ENCODE results near the gene GSTP1. TPM values are rescaled to one million over a fixed set of nuclear protein-coding genes. Genes with fewer than 3 reads are reported as not detected.

The GSTP1 gene
- total and polyA plus RNA-seq, 2 of the 8 experiments (the other 6 are each of a cell fraction or from before 2014, with no cell fraction given) = 1,454 to 3,329 TPM

DNA sequence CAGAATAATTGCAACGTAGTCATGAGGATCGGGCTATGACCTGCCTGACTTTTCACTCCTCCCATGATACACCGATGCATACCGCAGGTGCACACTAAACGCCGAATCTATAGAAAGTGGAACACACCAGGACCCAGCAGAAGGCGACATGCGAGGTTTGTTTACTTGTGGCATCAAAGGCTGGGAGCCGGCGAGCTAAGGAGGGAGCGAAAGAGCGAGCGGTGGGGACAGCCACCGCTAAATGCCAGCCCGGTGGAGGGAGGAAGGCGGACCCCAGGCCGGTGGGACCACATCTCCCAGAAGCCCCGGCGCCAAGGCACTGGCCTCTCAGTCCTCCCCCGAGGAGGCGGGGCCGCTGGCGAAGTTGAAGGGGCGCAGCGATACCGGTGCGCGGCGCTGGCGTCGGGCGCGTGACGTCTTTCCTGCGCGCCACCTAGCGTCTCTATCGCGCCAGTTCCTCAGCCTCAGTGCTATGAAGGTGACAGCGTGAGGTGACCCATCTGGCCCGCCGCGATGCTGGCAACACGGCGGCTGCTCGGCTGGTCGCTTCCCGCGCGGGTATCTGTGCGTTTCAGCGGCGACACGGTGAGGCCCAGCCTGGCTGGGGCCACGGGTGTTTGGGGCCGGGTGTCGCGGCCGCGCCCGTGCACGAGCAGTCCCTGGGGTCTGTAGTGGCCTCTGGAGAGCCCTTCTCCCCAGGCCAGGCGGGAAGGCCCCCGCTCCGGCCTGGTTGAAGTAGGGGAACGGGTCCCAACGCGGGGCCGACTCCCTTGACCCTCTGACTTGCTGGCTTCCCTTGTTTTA is 23.1 kb downstream of the GSTP1 start, which contains the start of gene NDUFV1:
NDUFV1 (plus strand) TSS at position 445 of the 804 bp plus-strand sequence; CDS start at position 514, 69 bp downstream.
- Histone ChIP-seq H2BK15ac (ENCODE audit: low read length) (peak within 1 kb of the TSS; percentile 92; the same call in 1 of the 2 replicates), H4K5ac (ENCODE audit: insufficient read length, low read depth, low read length) (no peak within 1 kb of the TSS), H2AK5ac (ENCODE audit: low read depth, low read length) (no peak within 1 kb of the TSS), H3K9ac (replicated peaks in 1 of 4; ENCODE audit: extremely low read depth in 1 of 4, low read depth in 3 of 4, low read length in 3 of 4) (peak within 1 kb of the TSS in 3 of 4 experiments; percentile 56 to 63 (median 63); a peak in 6 of 7 replicates), H3K36me3 (ENCODE audit: control insufficient read depth in 2 of 4, insufficient read depth in 4 of 4, low read length in 3 of 4) (peaks cover 5 to 15% (median 8%) of the 10 kb centered on the region in 4 experiments; a peak in 6 of 8 replicates), H3K23ac (ENCODE audit: insufficient read length) (no peak within 1 kb of the TSS), H3K4me2 (ENCODE audit: insufficient read depth in 1 of 2, low read depth in 2 of 2, low read length in 2 of 2) (peak within 1 kb of the TSS; percentile 64 to 98), H3K9me3 (ENCODE audit: insufficient read depth in 2 of 2, low read depth in 1 of 2, low read length in 1 of 2) (no peaks in the 10 kb centered on the region), H3K4ac (replicated peaks; ENCODE audit: insufficient read length, low read depth, low read length) (no peak within 1 kb of the TSS), H4K20me1 (replicated peaks in 1 of 2; ENCODE audit: control insufficient read depth in 1 of 2, insufficient read depth in 2 of 2, low read length in 2 of 2) (peaks cover 0 to 2% of the 10 kb centered on the region in 2 experiments), H2BK12ac (ENCODE audit: low read depth, low read length) (peak within 1 kb of the TSS; percentile 68), H2BK20ac (ENCODE audit: low read length) (0 out of 2 replicates have a peak within 1 kb of the TSS, but pooled peaks have one; percentile 13), H2BK5ac (ENCODE audit: low read depth, low read length) (no peak within 1 kb of the TSS; the same call in 1 of the 2 replicates), H3K14ac (ENCODE audit: insufficient read length) (no peak within 1 kb of the TSS), H2AFZ (ENCODE audit: low read length) (no peak within 1 kb of the TSS), H3K4me3 (ENCODE audit: extremely low read depth in 1 of 4, insufficient read depth in 2 of 4, low read depth in 3 of 4, low read length in 4 of 4) (peak within 1 kb of the TSS; percentile 48 to 94 (median 76)), H3K79me2 (ENCODE audit: control insufficient read depth in 1 of 2, insufficient read depth in 2 of 2, low read length in 2 of 2) (peaks cover 0 to 8% of the 10 kb centered on the region in 2 experiments; a peak in 1 of 4 replicates), H4K91ac (replicated peaks; ENCODE audit: insufficient read length, low read length) (peak within 1 kb of the TSS; percentile 36), H3K56ac (replicated peaks; ENCODE audit: insufficient read length, low read depth, low read length) (peak within 1 kb of the TSS; percentile 17), H3K79me1 (ENCODE audit: low read depth, low read length) (no peaks in the 10 kb centered on the region), H3K4me1 (replicated peaks in 1 of 4; ENCODE audit: control insufficient read depth in 3 of 4, insufficient read depth in 4 of 4, low read length in 3 of 4) (peaks cover 5 to 27% (median 17%) of the 10 kb centered on the region in 4 experiments; a peak in 6 of 7 replicates), H3K23me2 (ENCODE audit: low read depth, low read length) (peaks cover 9% of the 10 kb centered on the region; the same call in 1 of the 2 replicates), H4K8ac (ENCODE audit: extremely low read depth, insufficient read depth, low read length) (no peak within 1 kb of the TSS; the same call in 1 of the 2 replicates), H2BK120ac (replicated peaks; ENCODE audit: low read depth, low read length) (no peak within 1 kb of the TSS), H3K27me3 (replicated peaks in 1 of 4; ENCODE audit: control insufficient read depth in 3 of 4, extremely low read depth in 1 of 4, insufficient read depth in 3 of 4, low read length in 3 of 4) (peaks cover 0 to 4% (median 0%) of the 10 kb centered on the region in 4 experiments; a peak in 2 of 7 replicates), H3K27ac (ENCODE audit: low read depth, low read length) (no peak within 1 kb of the TSS), H3K18ac (ENCODE audit: extremely low read depth, low read length) (peak within 1 kb of the TSS; percentile 19; the same call in 1 of the 2 replicates)
- CTCF ChIA-PET (ENCODE audit: partially characterized antibody) = interaction anchor here (1.0 to 1.6 kb wide), 2 partner anchors 8 to 59 kb away, joined by 3 to 15 read pairs; no protein-coding TSS in a partner anchor
- 3% methylated on average over 69 of the region's 69 CpGs; no CpG with 5 or more reads in 1 of the 2 experiments for WGBS, 2 experiments (ENCODE audit: extremely low coverage in 1 of 2, insufficient coverage in 1 of 2, insufficient read length in 1 of 2, insufficient replicate concordance in 2 of 2, low coverage in 1 of 2, low lambda C conversion rate in 2 of 2, missing lambda C conversion rate in 1 of 2)
- DNase-seq (ENCODE audit: low read depth in 1 of 2, low spot score in 2 of 2) = peak in 1 of 2 experiments; percentile 95
- POLR2A ChIA-PET (ENCODE audit: partially characterized antibody) = interaction anchor here (1.2 to 2.8 kb wide), 7 partner anchors 9 to 23 kb away, joined by 5 to 25 read pairs (median 11); partner anchors contain the start of gene GSTP1
- FAIRE-seq = no peak
- TF ChIP-seq KDM1A (IDR thresholded peaks at IDR 0.05; ENCODE audit: borderline replicate concordance, low read length) = no peak
- TF ChIP-seq SAP30 (IDR thresholded peaks at IDR 0.05; ENCODE audit: insufficient read depth, insufficient replicate concordance, low read length) = no peak
- TF ChIP-seq TAF7 (optimal IDR thresholded peaks at IDR 0.05; ENCODE audit: borderline replicate concordance, low read depth, low read length) = no peak
- peak; percentile 45; the same call in 1 of the 2 replicates for TF ChIP-seq SP1 (IDR thresholded peaks at IDR 0.05; ENCODE audit: low read depth, low read length)
- TF ChIP-seq SIN3A (conservative IDR thresholded peaks at IDR 0.05 in 1 of 2, IDR thresholded peaks at IDR 0.05 in 1 of 2; ENCODE audit: low read depth in 1 of 2, low read length in 2 of 2) = peak; percentile 97 to 98; a peak in 3 of 4 replicates
- TF ChIP-seq KDM4A (IDR thresholded peaks at IDR 0.05; ENCODE audit: low read depth, low read length, severe bottlenecking) = peak; percentile 99
- TF ChIP-seq, protein P1, sequence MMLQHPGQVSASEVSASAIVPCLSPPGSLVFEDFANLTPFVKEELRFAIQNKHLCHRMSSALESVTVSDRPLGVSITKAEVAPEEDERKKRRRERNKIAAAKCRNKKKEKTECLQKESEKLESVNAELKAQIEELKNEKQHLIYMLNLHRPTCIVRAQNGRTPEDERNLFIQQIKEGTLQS (IDR thresholded peaks at IDR 0.05; ENCODE audit: insufficient read depth, low read depth, low read length) = peak; percentile 88
- peak; percentile 12; the same call in 1 of the 2 replicates for TF ChIP-seq TEAD4 (IDR thresholded peaks at IDR 0.05; ENCODE audit: low read depth, low read length)
- TF ChIP-seq POLR2A (IDR thresholded peaks at IDR 0.05; ENCODE audit: control extremely low read depth in 1 of 2, low read depth in 2 of 2, low read length in 2 of 2) = peak in 1 of 2 experiments; percentile 39; a peak in 2 of 3 replicates
